Peyer's patch (tissue), 4 donors: Measurements from ENCODE around the gene TRIP10.

Experiments
- CTCF ChIP-seq, 6 experiments: fragments of 450-650 bp in 4 of 6; fragments of 200-600 bp in 2 of 6; sonication (generic) in 1 of 6; IDR thresholded peaks; one replicate each; pipeline ENCODE4 v1.5.1; 2017 to 2019; ENCODE audit warnings: antibody characterized with exemption in 6 of 6, mild to moderate bottlenecking in 3 of 6, moderate library complexity in 1 of 6
- POLR2A ChIP-seq, 2 donors: fragments of 450-650 bp; IDR thresholded peaks; one replicate each; pipeline ENCODE4 v1.5.1; 2017; ENCODE audit warnings: antibody characterized with exemption in 2 of 2, mild to moderate bottlenecking in 2 of 2, moderate library complexity in 2 of 2

DNA sequence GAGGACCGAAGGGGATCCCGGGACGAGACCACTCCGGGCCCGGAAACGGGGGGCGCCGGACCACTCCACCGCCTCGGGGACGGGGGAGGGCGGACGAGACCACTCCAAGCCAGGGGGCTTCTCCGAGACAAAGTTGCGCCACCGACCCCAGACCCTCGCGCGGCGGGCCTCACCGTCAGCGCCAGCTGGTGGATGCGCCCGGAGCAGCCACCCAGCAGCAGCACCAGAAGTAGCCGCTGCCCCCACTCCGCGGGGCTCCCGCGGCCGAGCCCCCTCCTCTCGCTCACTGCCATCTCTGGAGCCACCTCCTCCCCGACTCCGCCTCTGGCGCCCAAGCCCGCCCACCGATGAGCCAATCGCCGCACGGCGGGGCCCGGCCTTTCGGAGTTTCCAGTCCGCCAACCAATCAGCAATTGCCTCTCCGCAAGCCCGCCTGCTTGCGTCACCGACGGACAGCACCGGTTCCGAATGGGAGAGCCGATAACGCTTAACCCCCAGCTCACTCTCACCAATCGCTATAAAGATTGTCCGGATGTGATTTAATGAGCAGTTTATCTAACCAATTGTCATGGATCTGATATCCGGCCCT is 2.1 kb upstream of the TRIP10 start, which contains the start of gene GPR108:
- TF ChIP-seq POLR2A (IDR thresholded peaks at IDR 0.05) (peak; percentile 39 to 60), CTCF (IDR thresholded peaks at IDR 0.05) (no peak)
